Measurements from ENCODE around the gene SCNN1A.

GRCh38 chr12:6306599-6307220 lies 68.7 kb downstream of the SCNN1A start:
- TF ChIP-seq YY1 (IDR thresholded peaks at IDR 0.05; ENCODE audit: insufficient read depth, insufficient replicate concordance, low read depth, low read length), result no peak
- TF ChIP-seq NFE2L2 (IDR thresholded peaks at IDR 0.05; ENCODE audit: low read length), result no peak
- no peak for TF ChIP-seq SIN3A (IDR thresholded peaks at IDR 0.05; ENCODE audit: borderline replicate concordance, low read depth, low read length)

All from HepG2 (cell line).